RKO (cell line): Measurements from ENCODE around the gene C1QB.

ENCODE experiments used
- DNase-seq: peaks from one replicate; pipeline ENCODE4 v3.0.0-alpha.2; 2016; ENCODE audit warnings: low spot score

C1QB gene

GRCh38 chr1:22633697-22634463, 19.2 kb upstream of the C1QB start:
- DNase-seq, result no peak

GRCh38 chr1:22635436-22635835, 17.6 kb upstream of the C1QB start:
- DNase-seq, result no peak

DNA sequence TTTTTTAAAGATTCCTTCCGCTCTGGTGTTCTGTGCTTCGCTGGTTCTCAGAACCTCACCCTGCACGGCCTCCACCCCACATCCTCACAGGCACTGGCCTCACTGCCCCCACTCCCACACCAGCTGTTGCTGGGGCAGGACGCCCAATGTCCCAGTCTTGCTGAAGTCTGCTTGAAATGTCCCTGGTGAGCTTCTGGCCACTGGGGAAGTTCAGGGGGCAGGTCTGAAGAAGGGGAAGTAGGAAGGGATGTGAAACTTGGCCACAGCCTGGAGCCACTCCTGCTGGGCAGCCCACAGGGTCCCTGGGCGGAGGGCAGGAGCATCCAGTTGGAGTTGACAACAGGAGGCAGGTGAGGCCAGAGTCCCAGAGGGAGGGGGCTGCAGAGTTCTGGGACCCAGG, 16.7 kb upstream of the C1QB start, which contains the start of gene C1QA:
C1QA (plus strand) TSS at position 276 of the 400 bp plus-strand sequence. CDS start 989 bp downstream, outside the sequence.
- DNase-seq, result no peak

- no peak for DNase-seq
Observed at GRCh38 chr1:22636927-22637326, 16.1 kb upstream of the C1QB start.

DNA sequence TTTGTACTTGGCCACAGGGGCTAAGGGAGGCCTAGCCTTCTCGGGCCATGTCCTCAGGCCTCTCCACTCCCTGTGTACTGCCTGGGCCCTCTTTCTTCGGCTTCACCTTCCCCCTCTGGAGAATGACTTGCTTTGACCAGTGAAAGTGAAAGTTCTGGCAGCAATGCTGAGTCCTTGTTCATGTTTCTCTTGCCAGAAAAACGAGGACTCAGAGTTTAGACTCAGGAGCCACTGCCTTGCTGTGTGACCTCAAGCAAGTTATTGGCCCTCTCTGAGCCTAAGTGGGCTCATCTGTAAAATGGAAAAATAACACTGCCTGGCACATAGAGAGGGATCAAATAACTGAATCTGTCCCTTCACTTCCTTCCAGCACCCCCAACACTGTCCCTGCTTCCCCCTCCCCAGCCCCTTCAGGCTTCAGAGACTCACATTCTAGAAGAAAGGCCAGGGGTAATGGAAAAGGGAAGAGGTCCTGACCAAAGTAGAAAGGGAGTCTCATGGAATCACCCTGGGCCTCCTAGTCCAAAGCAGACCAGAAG, 15.1 kb upstream of the C1QB start:
- DNase-seq, result no peak

- no peak for DNase-seq
Observed at GRCh38 chr1:22638476-22639234, 14.4 kb upstream of the C1QB start.

GRCh38 chr1:22639286-22639685, 13.8 kb upstream of the C1QB start:
- peak; percentile 57 for DNase-seq

DNA sequence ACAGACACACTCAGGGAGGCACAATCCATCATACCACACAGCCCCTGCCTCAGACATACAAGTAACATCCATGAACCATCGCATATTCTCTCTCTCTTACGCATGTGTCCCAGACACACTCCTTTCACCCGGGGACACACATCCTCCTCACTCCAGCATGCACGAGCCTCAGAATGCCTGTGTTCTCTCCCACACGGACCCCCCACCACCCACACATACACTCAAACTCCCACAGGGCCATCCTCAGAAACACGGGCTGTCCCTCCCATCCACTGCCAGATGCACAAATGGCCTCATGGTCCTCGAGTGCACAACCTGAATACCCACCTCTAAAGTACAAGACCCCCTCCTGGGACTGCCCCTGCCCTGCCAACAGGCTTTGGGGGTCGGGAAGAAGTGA, 11.8 kb upstream of the C1QB start:
- DNase-seq, result no peak

DNA sequence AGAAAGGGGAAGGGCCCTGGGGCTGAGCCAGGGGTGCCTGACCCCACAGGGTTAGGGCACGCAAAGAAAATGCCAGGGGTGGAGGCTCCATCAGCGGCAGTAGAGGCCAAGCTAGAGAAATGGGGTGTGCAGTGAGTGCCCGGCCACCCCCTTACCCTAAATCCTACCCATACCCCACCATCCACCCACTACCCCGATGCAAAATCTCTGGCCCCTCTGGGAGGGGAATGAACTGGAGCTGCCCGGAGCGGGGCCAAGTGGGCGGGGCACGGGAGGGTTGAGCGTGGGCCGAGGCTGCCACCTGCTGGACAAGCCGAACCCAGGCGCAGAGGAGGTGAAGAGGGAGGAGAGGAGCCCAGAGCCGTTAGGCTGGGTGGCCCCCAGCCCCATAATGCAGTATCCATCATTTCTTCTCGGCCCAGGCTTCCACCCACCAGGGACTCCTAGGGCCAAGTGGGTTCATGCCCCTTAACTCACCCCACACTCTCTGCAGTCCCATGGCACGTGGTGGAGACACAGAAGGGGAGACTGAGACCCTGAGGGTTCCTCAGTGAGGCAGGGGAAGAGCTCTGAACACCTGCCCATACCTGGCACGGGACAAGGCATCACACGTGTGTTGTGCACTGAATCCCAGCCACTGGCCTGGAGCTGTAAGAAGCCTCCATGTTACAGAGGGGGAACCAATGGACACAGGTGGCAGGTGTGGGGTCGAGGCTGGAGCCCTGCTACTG, 11.0 kb upstream of the C1QB start:
- peak; percentile 26 for DNase-seq

GRCh38 chr1:22643381-22643780, 9.7 kb upstream of the C1QB start, which contains the start of gene C1QC:
TSS of gene C1QC (plus strand) at chr1:22643633. CDS start at chr1:22644024, 391 bp downstream.
- DNase-seq, result no peak

DNA sequence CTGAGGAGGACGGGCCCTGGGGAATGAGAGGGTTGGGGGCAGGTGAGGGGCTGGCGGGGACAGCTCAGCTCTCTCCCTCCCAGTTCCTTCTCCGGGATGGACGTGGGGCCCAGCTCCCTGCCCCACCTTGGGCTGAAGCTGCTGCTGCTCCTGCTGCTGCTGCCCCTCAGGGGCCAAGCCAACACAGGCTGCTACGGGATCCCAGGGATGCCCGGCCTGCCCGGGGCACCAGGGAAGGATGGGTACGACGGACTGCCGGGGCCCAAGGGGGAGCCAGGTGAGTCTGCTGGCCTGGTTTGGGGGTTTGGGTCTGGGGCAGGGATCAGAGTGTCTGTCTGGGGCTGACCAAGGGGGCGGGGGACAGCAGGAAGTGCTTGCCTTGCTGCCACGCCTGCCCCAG, 9.1 kb upstream of the C1QB start:
- no peak for DNase-seq

- DNase-seq, result no peak
Observed at GRCh38 chr1:22645931-22646330, 7.1 kb upstream of the C1QB start.

- DNase-seq, result no peak
Observed at GRCh38 chr1:22646384-22646783, 6.7 kb upstream of the C1QB start.

- no peak for DNase-seq
Observed at GRCh38 chr1:22650089-22650693, 2.8 kb upstream of the C1QB start.

DNA sequence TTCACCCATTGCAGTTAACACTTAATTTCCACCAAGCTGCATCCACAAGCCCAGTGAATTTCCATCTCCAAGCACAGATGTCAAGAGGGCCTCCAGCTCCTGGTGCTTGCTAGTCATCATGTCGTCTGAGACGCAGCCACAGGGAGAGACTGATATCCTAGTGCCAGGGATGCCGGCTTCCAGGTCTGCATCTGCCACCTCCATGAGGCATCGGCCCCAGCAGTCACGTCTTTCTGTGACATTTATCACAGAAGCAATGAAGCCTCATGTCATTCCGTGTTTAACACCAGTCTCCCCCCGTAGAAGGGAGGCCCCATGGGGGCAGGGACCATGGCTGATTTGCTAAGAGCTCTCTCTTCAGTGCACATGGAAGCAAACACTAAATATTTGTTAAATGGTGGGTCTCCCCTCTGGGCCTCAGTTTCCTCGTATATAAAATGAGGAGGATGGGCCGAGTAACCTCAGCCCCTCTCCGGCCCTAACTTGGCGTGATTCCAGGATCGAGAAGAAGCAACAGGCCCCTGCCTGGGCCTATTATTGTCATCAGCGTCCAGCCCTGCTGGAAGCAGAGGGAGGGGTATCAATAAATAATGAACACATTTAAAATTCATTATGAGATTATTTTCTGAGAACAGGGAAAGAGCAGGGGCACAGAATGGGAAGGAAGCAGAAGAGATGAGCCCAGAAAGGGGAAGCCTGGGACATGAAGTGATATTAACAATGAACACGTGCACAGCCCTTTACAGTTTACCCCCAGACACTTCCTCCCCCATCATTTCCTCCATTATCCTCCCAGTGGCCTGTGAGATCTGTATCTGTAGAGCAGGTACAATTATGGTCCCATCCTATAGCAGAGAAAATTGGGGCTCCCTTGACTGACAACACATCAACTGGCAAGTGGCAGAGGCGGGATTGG, 837 bp upstream of the C1QB start:
- DNase-seq, result no peak

DNA sequence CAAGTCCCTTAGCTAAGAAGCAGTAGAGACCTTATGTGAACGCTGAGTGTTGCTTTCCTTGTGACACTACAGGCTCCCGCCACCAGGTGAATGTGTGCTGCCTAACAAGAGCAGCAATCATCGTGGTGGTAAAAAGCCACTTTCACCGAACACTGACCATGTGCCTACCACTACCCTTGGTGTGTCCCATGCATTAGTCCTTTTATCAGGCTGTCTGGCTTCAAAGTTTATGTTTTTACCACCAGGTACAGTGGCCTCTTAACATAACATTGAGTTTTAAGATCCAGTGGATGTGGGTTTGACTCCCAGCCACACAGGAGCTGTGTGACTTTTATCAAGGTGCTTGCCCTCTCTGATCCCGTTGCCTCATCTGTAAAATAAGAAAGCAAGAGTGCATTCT, 1.7 kb downstream of the C1QB start:
- no peak for DNase-seq

DNA sequence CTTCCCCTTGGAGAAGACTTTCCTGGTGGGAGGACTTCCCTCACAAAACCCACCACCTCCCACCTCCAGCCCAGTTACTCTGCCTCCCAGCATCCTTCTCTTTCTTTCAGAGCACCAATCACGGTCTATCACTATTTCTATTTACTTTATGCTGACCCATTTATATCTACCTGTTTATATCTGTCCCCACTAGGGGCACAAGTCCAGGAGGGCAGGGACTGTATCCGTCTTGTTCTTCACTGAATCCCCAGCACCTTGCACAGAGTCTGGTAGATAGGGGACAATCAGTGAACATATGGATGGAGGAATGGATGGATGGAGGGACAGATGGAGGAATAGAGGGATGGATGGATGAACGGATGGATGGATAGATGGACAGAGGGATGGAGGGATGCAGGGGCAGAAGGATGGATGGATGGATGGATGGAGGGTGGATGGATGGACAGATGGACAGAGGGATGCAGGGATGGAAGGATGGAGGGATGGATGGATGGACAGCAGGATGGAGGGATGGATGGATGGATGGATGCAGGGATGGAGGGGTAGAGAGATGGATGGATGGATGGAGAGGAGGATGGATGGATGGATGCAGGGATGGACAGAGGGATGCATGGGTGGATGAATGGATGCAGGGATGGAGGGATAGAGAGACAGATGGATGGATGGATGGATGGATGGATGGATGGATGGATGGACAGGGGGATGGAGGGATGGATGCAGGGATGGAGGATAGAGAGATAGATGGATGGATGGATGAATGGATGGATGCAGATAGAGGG, 5.5 kb downstream of the C1QB start:
- no peak for DNase-seq

DNA sequence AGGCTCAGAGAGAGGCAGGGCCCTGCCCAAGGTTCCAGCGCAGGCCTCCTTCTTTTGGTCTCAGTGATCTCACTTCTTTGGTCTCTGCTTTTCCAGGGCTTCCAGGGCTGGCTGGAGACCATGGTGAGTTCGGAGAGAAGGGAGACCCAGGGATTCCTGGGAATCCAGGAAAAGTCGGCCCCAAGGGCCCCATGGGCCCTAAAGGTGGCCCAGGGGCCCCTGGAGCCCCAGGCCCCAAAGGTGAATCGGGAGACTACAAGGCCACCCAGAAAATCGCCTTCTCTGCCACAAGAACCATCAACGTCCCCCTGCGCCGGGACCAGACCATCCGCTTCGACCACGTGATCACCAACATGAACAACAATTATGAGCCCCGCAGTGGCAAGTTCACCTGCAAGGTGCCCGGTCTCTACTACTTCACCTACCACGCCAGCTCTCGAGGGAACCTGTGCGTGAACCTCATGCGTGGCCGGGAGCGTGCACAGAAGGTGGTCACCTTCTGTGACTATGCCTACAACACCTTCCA, 7.7 kb downstream of the C1QB start:
- DNase-seq, result no peak

DNA sequence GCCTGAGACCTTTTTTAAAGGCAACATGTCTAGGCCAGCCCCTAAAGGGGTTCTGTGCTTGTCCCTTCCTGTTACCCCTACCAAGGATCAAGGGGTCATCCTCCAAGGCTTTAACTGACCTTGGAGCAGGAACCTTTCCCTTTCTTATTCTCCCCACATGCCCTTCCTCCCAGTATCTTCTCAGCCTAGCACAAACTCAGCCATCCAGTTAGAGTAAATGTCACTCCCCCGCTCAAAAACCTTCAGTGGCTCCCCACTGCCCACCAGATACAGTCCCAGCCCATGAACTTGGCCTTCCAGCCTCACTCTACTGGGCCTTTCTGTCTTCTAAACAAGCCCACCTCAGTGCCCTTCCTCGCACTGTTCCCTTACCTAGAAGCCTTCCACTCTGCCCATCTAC, 8.8 kb downstream of the C1QB start:
- DNase-seq, result no peak

GRCh38 chr1:22662318-22662717, 9.3 kb downstream of the C1QB start:
- no peak for DNase-seq
